ENCODE data around the gene HMG20A.

DNA sequence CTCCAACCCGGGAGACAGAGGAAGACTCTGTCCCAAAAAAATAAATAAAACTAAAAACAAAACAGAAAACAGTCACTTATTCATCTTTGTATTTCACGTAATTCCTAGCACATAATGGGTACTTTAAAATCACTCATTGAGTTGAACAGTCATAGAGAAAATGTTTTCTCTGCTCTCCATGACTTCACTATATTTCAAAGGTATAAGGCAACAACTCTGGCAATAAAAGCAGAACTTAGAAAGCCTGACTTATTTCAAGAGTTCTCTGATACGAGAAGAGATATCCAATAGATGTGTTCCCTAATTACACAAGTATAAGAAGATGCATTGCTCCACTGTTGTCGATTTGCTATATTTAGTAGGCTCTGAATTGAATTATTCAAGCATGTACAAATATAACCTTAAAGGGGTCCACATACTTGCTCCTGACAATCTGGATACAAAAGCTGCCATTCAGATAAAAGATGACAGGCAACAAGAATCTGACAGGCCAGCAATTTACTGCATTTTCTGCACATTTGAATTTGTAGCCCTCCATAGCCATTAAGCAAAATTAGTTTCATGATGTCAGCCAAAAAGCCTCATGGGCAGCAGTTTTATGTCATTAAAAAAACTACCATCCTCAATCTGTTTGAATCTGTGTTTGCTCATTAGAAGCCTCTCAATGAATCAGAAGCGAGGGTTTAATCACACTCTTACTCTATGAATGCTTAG lies 48.7 kb upstream of the HMG20A start:
- TF ChIP-seq, protein P1, sequence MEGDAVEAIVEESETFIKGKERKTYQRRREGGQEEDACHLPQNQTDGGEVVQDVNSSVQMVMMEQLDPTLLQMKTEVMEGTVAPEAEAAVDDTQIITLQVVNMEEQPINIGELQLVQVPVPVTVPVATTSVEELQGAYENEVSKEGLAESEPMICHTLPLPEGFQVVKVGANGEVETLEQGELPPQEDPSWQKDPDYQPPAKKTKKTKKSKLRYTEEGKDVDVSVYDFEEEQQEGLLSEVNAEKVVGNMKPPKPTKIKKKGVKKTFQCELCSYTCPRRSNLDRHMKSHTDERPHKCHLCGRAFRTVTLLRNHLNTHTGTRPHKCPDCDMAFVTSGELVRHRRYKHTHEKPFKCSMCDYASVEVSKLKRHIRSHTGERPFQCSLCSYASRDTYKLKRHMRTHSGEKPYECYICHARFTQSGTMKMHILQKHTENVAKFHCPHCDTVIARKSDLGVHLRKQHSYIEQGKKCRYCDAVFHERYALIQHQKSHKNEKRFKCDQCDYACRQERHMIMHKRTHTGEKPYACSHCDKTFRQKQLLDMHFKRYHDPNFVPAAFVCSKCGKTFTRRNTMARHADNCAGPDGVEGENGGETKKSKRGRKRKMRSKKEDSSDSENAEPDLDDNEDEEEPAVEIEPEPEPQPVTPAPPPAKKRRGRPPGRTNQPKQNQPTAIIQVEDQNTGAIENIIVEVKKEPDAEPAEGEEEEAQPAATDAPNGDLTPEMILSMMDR (IDR thresholded peaks at IDR 0.05): no peak
- TF ChIP-seq POLR2A (IDR thresholded peaks at IDR 0.05): no peak
